Fibroblast of skin of right biceps (primary cell): ENCODE results near the gene NTN3.
A peak's percentile ranks its signal among the peaks of the same experiment; 100 is the strongest.
"Not testable (repeated sequence)": the region's sequence is repeated elsewhere in the genome, so short reads cannot be mapped to it uniquely, and the experiment has no call there.

Experiments
- DNase-seq: peaks from one replicate; pipeline ENCODE4 v3.0.0-alpha.2; 2013

The NTN3 gene

GRCh38 chr16:2466667-2467527 lies 4.2 kb upstream of the NTN3 start:
- no peak for DNase-seq

DNA sequence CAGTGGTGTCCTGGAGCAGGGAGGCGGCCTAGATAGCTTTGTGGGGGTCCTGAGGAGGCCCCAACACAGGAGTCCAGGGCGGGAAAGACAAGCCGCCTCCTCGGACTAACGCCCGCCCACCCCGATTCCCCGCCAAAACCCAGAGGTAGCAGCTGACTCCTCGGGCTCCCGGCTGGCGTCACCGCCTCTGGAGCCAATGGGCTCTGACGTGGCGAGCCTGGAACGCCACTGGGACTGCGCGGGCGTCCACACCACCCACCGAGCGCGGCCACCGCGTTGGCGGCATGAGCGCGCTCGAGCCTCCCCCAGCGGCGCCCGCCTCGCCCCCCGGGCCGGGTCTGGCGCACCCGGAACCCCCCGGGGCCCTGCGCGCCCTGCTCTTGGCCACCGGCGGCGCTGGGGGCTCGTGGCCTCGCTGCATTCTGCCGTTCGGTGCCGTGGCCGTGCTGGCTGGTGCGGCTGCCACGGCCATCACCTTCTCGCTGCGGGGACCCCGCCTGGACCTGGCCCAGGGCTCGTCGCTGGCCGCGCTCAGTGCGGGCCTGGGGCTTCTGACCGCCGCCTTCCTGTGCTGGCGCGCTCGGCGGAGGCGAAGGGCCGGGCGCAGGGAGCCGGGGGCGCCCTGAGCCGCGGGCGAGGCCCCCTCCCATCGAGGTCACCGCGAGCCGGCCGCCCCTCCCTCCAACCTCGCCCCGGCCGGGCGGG lies 3.4 kb upstream of the NTN3 start:
- DNase-seq = peak; percentile 85

- no peak for DNase-seq
Measured at GRCh38 chr16:2468233-2468724, 2.8 kb upstream of the NTN3 start.

- no peak for DNase-seq
Measured at GRCh38 chr16:2468725-2469398, 2.2 kb upstream of the NTN3 start.

DNA sequence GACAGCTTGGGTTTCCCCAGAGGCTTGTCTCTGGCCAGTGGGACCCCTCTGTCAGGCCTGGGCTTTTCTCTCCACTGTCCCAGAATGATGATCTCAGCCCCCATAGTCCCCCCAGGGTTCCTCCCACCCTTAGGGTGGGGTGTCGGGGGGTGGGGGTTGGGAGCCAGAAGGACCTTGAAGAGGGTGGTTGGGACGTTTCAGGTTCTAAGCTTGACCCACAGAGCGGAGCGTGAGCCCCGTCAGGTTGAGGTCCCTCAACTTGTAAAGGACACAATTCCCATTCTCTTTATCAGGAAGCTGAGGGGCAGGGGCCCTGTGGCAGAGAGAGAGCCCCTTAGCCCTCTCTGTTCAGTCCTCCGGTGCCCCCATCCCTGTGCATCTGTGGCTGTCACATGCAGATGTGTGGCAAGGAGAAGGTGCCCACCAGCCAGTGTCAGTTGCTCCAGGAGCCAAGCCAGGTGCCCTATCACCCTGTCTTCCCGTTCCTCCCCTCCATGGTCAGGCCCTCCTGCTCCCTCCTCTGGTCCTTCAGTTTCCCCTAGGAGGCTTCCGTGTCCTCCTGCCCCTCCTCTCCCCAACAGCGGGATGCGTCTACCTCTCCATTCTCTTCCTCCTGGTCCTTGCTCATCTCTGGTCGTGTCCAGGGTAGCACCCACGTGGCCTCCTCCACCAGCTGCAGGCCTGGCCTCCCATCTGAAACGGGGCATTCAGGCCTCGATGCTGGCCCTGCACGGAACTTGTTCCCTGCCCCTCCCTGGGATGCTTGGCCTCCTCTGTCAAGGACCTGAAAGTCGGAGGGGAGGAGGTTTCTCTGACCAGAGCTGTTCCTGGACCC lies 1.5 kb upstream of the NTN3 start:
- DNase-seq = no peak

DNA sequence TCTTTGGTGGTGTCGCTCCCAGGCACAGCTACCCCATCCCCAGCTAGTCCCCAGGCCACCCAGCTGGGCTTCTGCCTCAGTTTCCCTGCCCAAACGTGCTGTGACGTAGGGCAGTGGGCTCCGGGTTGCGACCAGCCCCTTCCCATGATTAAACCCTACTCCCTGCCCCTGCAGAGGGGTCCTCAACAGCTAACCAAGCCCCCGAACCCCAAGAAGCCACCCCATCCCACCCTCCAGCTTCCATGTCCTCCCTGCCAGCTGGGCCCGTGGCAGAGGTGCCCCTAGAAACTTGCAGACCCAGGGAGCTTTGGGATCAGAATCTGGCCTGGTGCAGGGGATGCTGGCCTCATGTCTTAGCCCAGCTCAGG lies 879 bp upstream of the NTN3 start:
- no peak for DNase-seq

GRCh38 chr16:2470603-2471015 lies 488 bp upstream of the NTN3 start:
- DNase-seq = no peak

DNA sequence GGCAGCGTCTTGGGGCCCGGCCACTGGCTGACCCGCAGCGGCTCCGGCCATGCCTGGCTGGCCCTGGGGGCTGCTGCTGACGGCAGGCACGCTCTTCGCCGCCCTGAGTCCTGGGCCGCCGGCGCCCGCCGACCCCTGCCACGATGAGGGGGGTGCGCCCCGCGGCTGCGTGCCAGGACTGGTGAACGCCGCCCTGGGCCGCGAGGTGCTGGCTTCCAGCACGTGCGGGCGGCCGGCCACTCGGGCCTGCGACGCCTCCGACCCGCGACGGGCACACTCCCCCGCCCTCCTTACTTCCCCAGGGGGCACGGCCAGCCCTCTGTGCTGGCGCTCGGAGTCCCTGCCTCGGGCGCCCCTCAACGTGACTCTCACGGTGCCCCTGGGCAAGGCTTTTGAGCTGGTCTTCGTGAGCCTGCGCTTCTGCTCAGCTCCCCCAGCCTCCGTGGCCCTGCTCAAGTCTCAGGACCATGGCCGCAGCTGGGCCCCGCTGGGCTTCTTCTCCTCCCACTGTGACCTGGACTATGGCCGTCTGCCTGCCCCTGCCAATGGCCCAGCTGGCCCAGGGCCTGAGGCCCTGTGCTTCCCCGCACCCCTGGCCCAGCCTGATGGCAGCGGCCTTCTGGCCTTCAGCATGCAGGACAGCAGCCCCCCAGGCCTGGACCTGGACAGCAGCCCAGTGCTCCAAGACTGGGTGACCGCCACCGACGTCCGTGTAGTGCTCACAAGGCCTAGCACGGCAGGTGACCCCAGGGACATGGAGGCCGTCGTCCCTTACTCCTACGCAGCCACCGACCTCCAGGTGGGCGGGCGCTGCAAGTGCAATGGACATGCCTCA lies 773 bp downstream of the NTN3 start:
- no peak for DNase-seq

DNA sequence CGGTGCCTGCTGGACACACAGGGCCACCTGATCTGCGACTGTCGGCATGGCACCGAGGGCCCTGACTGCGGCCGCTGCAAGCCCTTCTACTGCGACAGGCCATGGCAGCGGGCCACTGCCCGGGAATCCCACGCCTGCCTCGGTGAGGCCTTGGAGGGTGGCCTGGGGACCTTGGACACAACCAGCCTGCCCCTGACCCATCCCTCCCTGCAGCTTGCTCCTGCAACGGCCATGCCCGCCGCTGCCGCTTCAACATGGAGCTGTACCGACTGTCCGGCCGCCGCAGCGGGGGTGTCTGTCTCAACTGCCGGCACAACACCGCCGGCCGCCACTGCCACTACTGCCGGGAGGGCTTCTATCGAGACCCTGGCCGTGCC lies 1.4 kb downstream of the NTN3 start:
- no peak for DNase-seq

DNA sequence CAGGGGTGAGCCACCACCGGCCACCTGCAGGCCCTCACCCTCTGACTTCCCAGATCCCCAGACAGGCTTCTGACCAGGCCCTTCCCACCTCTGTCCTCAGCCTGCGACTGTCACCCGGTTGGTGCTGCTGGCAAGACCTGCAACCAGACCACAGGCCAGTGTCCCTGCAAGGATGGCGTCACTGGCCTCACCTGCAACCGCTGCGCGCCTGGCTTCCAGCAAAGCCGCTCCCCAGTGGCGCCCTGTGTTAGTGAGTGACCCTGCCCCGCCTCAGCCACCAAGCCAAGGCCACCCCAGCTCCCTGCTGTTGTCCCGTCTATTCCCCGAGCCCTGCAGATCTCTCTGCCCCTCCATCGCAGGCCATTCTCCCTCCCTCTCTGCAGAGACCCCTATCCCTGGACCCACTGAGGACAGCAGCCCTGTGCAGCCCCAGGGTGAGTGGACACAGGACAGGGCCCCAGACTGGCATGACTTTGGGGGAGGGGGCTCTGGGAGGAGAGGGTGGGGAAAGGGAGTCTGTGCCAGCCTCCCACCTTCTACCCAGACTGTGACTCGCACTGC lies 1.9 kb downstream of the NTN3 start:
- no peak for DNase-seq

GRCh38 chr16:2473446-2473926 lies 2.4 kb downstream of the NTN3 start:
- DNase-seq = no peak

DNA sequence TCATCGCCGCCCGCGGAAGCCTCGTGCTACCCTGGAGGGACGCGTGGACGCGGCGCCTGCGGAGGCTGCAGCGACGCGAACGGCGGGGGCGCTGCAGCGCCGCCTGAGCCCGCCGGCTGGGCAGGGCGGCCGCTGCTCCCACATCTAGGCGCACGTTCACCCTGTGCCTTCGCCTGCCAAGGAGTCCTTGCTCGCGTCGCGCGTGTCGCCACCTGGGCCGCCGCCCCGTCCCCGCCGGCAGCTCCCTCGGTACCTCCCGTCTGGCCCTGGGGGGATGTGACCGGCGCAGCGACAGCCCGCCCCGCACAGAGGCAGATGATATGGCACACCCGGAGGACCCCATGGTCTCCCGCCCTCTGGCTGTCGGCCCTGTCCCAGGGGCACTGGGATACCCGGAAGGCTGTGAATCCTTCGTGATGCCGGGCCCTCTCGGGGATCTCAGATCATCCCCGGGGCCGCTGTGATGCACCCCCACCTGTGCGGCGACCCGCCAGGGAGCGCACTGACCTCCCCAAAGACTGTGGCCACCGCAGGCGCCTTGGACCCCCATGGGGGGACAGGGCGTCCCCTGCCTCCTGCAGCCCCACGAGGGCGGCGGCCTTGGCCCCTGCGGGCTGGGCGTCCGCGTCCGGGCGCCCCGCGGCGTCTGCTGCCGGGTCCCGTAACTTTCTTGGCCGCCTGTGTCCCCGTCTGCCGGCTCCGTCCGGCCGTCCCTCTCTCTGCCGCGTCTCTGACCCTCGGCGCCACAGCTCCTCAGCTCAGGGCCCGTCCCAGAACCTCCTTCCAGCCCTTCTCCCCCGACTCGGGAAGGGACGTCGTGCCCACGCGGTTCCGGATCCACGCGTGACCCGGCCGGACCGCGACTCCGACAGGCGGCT lies 3.1 kb downstream of the NTN3 start:
- DNase-seq = peak; percentile 45

DNA sequence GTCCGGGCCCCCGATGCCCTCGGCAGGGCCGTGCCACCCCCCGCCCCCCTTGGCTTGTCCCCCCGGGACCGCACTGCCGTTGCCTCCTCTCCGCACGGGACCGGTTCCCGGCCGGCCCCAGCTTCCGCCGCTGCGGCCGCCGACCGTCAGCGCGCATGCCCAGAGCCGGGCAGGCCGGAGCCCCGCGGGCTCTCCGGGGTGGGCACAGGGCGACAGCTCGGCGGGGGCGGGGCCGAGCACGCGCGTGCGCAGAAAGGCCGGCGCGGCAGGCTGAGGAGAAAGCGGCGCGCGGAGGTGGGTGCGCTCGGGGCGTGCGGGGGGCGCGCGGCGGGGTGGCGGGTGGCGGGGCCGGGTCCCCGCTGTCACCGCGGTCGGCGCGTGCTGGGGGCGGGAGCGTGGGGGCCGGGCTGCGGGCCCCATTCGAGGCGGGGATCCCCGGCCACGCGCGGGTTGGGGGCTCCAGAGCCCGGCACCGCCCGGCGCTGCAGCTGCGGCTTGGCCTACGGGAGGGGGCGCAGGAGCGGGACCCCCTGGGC lies 3.8 kb downstream of the NTN3 start, which contains the start of gene TBC1D24:
Gene TBC1D24, plus strand, starts transcription at position 251 of the 536 bp plus-strand sequence. CDS start 21,022 bp downstream, outside the sequence.
- DNase-seq = peak; percentile 83

DNA sequence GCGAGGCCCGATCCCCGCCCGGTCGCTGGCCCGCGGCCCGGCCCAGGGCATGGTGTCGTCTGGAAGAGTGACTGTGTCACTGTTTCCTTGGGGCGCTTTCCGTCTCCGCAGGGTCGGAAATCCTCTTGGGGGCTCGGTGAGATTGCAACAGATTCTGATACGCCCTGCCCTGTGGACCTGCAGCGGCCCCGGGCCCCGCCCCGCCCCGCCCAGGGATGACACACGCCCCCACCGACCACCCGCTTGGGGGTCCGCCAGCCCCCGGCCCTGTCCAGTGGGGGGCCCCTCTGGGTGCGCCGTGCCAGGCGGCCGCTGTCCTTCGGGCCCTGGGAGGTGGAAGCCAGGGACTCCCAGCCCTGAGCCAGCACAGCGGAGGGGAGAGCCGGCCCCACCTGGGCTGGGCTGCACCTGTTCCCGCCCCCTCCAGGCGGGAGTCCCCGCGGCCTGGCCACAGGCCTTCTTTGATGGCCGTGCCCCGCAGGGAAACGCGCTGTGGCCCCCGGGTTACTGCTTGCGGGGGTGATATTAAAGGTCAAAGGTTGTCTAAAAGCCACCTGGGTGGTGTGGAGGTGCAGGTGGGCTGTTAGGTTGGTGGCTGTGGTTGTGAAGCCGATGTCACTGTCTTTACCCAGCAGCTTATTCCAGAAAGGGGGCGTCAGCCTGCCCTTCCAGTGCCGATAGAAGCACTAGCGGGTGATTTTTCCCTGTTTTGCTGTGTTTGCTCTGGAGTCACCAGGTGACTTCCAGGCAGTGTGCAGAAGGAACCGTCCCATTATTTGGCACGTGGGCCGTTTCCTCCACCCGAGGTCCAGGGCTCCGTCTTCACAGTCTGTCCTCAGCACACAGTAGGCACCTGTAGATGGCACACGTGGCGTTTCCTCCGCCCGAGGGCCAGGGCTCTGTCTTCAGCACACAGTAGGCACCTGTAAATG lies 4.6 kb downstream of the NTN3 start:
- no peak for DNase-seq

DNA sequence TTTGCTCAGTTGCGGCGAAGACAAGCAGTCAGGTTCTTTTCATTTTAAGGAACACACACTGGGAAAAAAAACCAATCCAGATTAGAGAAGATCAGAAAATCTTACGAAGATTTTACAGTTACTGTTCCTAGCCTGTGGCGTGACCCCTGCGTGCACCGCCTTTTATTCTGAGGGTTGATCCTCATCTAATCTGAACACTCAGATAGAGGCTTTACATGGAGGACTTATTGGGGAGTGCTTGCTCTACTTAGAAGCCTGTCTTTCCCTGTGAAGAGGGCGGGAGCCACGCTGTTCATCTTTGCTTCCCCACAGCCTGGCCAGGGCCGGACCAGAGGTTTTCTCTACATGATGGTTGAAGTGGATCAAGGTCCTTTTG lies 5.2 kb downstream of the NTN3 start:
- DNase-seq = no peak

DNA sequence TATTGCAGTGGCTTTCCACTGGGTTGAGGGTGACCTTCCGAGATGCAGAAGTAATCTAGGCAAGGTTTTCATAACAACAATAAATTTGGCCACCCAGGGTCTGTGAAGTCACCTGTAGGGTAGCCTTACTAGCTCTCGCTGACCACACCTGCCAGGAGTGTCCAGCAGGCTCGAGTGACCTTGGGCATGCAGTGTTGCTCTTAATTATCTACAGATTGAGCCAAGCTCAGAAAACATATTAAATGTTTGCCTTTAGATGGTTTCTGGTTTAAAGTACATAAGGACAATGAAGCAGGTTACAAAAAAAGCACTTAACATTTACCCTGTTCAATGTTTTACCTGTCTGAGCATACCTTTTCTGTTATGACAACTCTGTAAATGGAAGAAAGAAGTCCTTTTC lies 5.6 kb downstream of the NTN3 start:
- no peak for DNase-seq

DNA sequence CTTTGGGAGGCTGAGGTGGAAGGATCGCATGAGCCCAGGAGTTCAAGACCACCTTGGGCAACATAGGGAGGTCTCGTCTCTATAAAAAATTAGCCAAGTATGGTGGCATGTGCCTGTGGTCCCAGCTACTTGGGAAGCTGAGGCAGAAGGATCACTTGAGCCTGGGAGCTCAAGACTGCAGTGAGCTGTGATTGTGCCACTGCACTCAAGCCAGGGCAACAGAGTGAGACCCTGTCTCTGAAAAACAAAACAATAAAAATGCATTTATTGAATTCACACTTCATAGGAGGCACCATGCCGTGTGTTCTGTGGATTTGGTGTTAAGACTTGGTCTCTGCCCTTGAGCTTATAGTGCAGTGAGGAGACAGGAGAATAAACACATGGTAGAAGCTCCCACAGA lies 6.2 kb downstream of the NTN3 start:
- no peak for DNase-seq

DNA sequence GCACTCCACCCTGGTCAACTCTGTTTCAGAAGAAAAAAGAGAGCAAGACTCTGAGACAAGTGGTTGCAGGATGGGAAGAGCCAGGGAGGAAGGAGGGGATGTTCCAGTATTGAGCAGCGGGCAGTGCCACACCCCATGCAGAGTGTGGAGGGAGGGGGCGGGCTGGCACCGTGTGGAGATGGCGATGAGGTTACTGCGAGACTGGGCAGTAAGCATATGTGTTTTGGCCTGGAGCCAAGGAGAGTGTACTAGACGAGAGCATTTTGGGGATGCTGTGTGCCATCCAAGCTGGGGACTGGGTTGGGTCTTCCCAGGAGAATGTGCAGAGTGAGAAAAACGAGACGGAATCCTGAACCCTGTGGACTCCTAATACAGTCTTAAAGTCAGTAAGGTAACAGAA lies 7.2 kb downstream of the NTN3 start:
- DNase-seq = no peak

GRCh38 chr16:2479996-2480395 lies 8.9 kb downstream of the NTN3 start:
- DNase-seq = not testable (repeated sequence)
